AG09319 (cell line): Measurements from ENCODE around the gene FXR2.
"Not testable (repeated sequence)": the region's sequence is repeated elsewhere in the genome, so short reads cannot be mapped to it uniquely, and the experiment has no call there.

ENCODE experiments used
- DNase-seq: peaks from one replicate; pipeline ENCODE4 v3.0.0-alpha.2; 2010; ENCODE audit warnings: low read depth; ENCODE audit errors: extremely low read depth
- TF ChIP-seq, protein P1 (sequence below): IDR thresholded peaks from 2 replicates; pipeline ENCODE4 v1.5.1; 2011; ENCODE audit warnings: low read depth, mild to moderate bottlenecking, inconsistent platforms, low read length, moderate library complexity

The FXR2 gene

GRCh38 chr17:7651097-7651664 is 36.5 kb upstream of the FXR2 start:
- TF ChIP-seq, protein P1, sequence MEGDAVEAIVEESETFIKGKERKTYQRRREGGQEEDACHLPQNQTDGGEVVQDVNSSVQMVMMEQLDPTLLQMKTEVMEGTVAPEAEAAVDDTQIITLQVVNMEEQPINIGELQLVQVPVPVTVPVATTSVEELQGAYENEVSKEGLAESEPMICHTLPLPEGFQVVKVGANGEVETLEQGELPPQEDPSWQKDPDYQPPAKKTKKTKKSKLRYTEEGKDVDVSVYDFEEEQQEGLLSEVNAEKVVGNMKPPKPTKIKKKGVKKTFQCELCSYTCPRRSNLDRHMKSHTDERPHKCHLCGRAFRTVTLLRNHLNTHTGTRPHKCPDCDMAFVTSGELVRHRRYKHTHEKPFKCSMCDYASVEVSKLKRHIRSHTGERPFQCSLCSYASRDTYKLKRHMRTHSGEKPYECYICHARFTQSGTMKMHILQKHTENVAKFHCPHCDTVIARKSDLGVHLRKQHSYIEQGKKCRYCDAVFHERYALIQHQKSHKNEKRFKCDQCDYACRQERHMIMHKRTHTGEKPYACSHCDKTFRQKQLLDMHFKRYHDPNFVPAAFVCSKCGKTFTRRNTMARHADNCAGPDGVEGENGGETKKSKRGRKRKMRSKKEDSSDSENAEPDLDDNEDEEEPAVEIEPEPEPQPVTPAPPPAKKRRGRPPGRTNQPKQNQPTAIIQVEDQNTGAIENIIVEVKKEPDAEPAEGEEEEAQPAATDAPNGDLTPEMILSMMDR: no peak
- no peak for DNase-seq

DNA sequence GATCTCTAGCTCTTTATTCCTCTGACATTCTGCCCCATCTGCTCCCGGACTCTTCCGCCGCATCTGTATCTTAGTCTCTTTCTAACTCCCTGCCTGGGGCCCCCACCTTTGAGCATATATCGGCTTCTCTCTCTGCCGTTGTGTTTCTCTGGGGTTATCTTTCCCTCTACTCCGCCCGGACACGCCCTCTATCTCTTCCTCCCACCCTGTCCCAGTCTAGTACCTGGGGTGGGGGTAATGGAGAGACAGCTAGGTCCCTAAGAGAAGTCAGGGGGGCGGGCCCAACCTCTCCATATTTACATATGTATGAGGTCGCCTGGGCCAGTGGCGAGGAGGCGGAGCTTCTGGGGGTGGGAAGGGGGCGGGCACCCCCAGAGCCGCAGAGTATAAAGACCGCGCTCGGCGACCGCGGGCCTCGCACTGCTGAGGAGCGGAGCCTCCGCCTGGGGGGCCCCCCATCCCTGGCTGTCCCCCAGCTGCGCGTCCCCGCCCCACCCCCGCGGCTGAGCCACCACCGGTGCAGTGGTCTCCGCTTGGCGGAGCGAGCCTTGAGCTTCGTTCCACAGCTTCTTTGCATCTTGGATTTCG is 35.9 kb upstream of the FXR2 start, which contains the start of gene ATP1B2:
TSS of gene ATP1B2 (plus strand) at position 418 of the 588 bp plus-strand sequence. CDS start 593 bp downstream, outside the sequence.
- no peak for DNase-seq
- TF ChIP-seq, protein P1: no peak

DNA sequence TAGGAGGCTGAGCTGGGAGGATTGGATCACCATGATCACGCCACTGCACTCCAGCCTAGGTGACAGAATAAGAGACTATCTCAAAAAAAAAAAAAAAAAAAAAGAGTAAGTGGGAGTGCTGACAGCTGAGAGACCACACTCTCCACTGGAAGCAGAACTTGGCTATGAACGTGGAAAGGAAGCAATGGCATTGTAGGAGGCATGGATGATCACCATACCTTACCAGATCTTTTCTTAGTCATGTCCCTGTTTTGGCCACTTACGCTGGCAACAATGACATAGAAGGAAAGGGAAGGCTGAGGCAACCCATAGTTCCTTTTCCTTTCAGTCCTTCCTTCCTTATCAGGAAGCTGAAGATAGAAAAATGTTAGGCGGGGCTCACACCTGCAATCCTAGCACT is 32.3 kb upstream of the FXR2 start:
- DNase-seq: no peak
- TF ChIP-seq, protein P1: no peak

DNA sequence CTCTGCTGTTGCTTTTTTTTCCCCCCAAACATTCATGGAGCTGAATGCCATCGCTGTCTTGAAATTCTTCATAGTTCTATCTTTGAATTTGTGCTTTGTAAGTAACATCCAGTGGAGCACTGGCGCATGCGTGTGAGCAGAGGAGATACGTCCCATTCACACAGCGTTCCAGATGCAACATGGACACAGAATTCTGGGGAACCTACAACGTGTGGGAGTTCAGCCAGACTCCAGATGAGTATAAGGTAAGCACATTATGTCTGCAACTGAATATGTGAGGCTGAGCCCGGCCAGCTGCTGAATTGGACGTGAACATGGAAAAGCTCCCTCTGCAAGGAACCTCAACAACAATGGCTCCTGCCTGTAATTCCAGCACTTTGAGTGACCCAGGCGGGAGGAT is 31.8 kb upstream of the FXR2 start:
- TF ChIP-seq, protein P1: no peak

GRCh38 chr17:7644775-7645174 is 30.1 kb upstream of the FXR2 start:
- TF ChIP-seq, protein P1: no peak
- no peak for DNase-seq

More for the DNA sequence above, 31.8 kb upstream of the FXR2 start:
- no peak for DNase-seq

- DNase-seq: not testable (repeated sequence)
Observed at GRCh38 chr17:7641635-7642034, 26.9 kb upstream of the FXR2 start.

DNA sequence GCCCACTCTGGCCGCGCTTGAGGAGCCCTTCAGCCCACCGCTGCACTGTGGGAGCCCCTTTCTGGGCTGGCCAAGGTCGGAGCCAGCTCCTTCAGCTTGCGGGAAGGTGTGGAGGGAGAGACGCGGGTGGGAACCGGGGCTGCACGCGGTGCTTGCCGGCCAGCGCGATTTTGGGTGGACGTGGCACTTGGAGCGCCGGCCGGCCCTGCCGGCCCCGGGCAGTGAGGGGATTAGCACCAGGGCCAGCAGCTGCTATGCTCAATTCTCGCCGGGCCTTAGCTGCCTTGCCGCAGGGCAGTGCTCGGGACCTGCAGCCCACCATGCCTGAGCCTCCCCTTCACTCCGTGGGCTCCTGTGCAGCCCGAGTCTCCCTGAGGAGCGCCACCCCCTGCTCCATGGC is 26.1 kb upstream of the FXR2 start:
- TF ChIP-seq, protein P1: no peak

GRCh38 chr17:7636163-7636562 is 21.5 kb upstream of the FXR2 start:
- DNase-seq: no peak
- TF ChIP-seq, protein P1: no peak

More for the DNA sequence above, 26.1 kb upstream of the FXR2 start:
- no peak for DNase-seq
